DOHH2 (cell line): ENCODE measurements around the gene LEKR1.

Experiments used
- CTCF ChIP-seq: fragments of 200-600 bp; sonication (generic); IDR thresholded peaks from one replicate; pipeline ENCODE4 v1.5.1; 2014; ENCODE audit warnings: antibody characterized with exemption, mild to moderate bottlenecking, low read depth, low read length; ENCODE audit not compliant: poor library complexity, severe bottlenecking
- EZH2phosphoT487 ChIP-seq: fragments of 200-600 bp; sonication (generic); IDR thresholded peaks from 2 replicates; pipeline ENCODE4 v1.6.1; 2017; ENCODE audit warnings: borderline replicate concordance, mild to moderate bottlenecking, antibody characterized with exemption, low read length, moderate library complexity, mixed read lengths

DNA sequence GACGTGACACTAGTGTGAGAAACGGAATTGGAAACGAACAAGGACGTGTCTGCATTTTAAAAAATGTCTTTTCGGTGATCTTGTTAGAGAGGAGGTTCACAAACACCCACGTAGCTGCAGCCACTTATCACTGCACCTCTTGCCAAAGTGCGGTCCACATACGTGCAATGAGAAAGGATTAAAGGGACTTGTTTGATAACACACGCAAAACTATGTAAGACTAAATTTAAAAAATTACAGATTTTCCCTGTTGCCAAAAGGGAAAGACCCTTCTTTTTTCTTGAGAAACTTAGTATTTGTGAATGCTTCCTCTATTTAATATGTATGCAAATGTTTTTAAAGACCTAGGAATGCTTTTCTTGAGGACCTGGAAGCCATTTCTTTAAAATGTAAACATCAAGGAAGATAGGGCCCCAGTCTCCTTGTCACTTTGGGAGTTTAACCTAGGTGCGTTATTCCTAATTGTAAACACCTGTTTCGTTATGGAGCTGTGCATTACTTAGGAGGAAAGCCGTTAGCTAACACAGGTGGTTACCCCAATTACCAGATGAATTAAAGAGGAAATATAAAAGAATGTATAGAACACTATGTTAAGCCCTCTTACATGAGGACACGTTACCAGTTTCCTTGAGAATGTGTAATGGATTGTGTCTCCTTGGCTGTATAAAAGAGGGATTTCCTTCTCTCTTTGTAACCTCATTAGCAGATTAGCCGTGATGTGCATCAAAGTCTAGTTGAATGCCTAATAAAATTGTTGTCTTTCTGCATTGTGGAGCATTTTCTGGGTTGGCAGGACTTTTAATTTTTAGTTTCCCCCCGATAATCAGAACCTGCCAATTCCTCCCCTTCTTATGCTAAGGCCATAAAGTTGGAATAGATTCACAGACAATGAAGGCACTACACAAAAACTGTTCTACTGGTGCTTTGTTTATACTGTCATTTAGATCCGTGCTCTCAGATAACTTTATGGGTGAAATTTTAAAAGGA, 1.0 kb downstream of the LEKR1 start:
- TF ChIP-seq CTCF: no peak
- no peak for TF ChIP-seq EZH2phosphoT487
